Caco-2 (cell line): ENCODE data around the gene SLC1A2. TPM values are rescaled to one million over a fixed set of nuclear protein-coding genes. Genes with fewer than 3 reads are reported as not detected.

Experiments used
- BruUV-seq: library from RNA; stranded (reverse); fragments of 400-500 nt; replicated peaks from 2 replicates; lab custom pipeline; 2021; lab: Mats Ljungman, UMichigan
- CTCF ChIA-PET: fragments of 300-600 bp; sonication (Branson Sonifier 250); formaldehyde crosslinking; loops from one replicate; lab custom pipeline; 2022; ENCODE audit warnings: antibody characterized with exemption; lab: Charles Lee
- POLR2A ChIA-PET: fragments of 300-600 bp; sonication (Branson Sonifier 250); formaldehyde crosslinking; loops from one replicate; lab custom pipeline; 2022; ENCODE audit warnings: antibody characterized with exemption; lab: Charles Lee
- DNase-seq, 2 experiments: peaks; one replicate each; pipeline versions ENCODE4 v3.0.0 to v3.0.0-alpha.2; 2020 to 2022
- H3K27me3 ChIP-seq: replicated peaks from 2 replicates; pipeline ENCODE4 v1.6.0; 2011; ENCODE audit warnings: low read length; ENCODE audit not compliant: control insufficient read depth, insufficient read depth
- H3K36me3 ChIP-seq: 2 replicates; pipeline ENCODE4 v1.5.1; 2011; ENCODE audit warnings: low read length; ENCODE audit not compliant: control insufficient read depth, insufficient read depth
- H3K4me1 ChIP-seq: fragments of 250-450 bp; sonication (Bioruptor Pico); 2 replicates; pipeline ENCODE4 v1.5.1; 2020; ENCODE audit warnings: mild to moderate bottlenecking
- H3K4me3 ChIP-seq: 2 replicates; pipeline ENCODE4 v1.5.1; 2011; ENCODE audit warnings: low read depth, mild to moderate bottlenecking, control low read depth, low read length
- H3K9me3 ChIP-seq: fragments of 250-450 bp; sonication (Bioruptor Pico); 2 replicates; pipeline ENCODE4 v1.5.1; 2020; ENCODE audit warnings: mild to moderate bottlenecking, moderate library complexity
- H3K27ac Mint-ChIP-seq: one replicate; pipeline ENCODE4 v1.8.0; 2022; ENCODE audit warnings: mixed read lengths; ENCODE audit not compliant: unreplicated experiment
- H3K27me3 Mint-ChIP-seq: one replicate; pipeline ENCODE4 v1.8.0; 2022; ENCODE audit warnings: mixed read lengths; ENCODE audit not compliant: insufficient read depth, unreplicated experiment
- H3K36me3 Mint-ChIP-seq: one replicate; pipeline ENCODE4 v1.8.0; 2022; ENCODE audit warnings: mild to moderate bottlenecking, mixed read lengths; ENCODE audit not compliant: insufficient read depth, unreplicated experiment
- H3K4me1 Mint-ChIP-seq: one replicate; pipeline ENCODE4 v1.8.0; 2022; ENCODE audit warnings: low read depth, mixed read lengths; ENCODE audit not compliant: unreplicated experiment
- H3K4me3 Mint-ChIP-seq: one replicate; pipeline ENCODE4 v1.8.0; 2022; ENCODE audit warnings: mild to moderate bottlenecking, moderate library complexity, mixed read lengths; ENCODE audit not compliant: unreplicated experiment
- H3K9me3 Mint-ChIP-seq: one replicate; pipeline ENCODE4 v1.8.0; 2022; ENCODE audit warnings: mixed read lengths; ENCODE audit not compliant: unreplicated experiment
- intact Hi-C: fragments of 100-400 bp; cut with micrococcal nuclease; formaldehyde crosslinking; loops from one replicate; pipeline ENCODE4 v1.10.0; 2022; ENCODE audit not compliant: unreplicated experiment
- total RNA-seq: library from RNA; stranded (reverse); gene quantifications from 2 replicates; pipeline ENCODE4 v1.2.3, GENCODE V29; 2022
- TF ChIP-seq, protein P1 (sequence below), 2 experiments: fragments of 200-600 bp in 1 of 2; IDR thresholded peaks; 1 replicate in 1 of 2; 2 replicates in 1 of 2; pipeline versions ENCODE4 v1.5.1 to v1.8.0; 2011 to 2022; ENCODE audit warnings: antibody characterized with exemption in 1 of 2, control low read depth in 1 of 2, inconsistent platforms in 1 of 2, low read depth in 1 of 2, low read length in 1 of 2, mild to moderate bottlenecking in 1 of 2, moderate library complexity in 1 of 2; ENCODE audit not compliant: insufficient read depth in 1 of 2, severe bottlenecking in 1 of 2, unreplicated experiment in 1 of 2

Gene SLC1A2
- total RNA-seq, 1 experiment from 2014 or later: 2.0 TPM

DNA sequence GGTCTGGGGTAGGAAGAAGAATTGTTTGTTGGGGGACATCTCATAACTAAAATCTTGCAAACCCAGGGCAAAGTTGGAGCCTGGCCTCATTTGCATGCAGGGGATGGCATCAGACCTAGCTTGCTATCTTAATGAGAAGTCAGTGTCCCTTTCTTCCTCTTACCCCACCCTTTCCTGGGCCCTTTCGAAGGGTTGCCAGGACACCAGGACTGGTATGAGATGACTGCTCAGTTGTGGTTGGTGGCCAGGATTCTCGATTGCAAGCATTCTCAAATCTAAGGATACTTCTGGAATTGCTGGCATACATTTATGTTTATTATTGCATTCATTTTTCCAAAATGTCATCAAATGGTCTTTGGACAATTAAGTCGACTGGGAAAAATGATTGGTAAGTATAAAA, 131.0 kb downstream of the SLC1A2 start:
- H3K9me3 ChIP-seq: no peaks in the 10 kb centered on the region
- no TSS peak for BruUV-seq
- ChIA-PET POLR2A (no interaction called here), CTCF (no interaction called here)
- DNase-seq: no peak
- no peak overlapping the region for H3K27ac Mint-ChIP-seq
- H3K27me3 ChIP-seq: no peaks in the 10 kb centered on the region
- intact Hi-C loops: no loop called here
- no peak overlapping the region for H3K4me3 Mint-ChIP-seq
- peaks cover 6% of the 10 kb centered on the region for H3K4me1 Mint-ChIP-seq
- no peaks in the 10 kb centered on the region for H3K36me3 ChIP-seq
- H3K4me3 ChIP-seq: no peak overlapping the region
- TF ChIP-seq, protein P1, sequence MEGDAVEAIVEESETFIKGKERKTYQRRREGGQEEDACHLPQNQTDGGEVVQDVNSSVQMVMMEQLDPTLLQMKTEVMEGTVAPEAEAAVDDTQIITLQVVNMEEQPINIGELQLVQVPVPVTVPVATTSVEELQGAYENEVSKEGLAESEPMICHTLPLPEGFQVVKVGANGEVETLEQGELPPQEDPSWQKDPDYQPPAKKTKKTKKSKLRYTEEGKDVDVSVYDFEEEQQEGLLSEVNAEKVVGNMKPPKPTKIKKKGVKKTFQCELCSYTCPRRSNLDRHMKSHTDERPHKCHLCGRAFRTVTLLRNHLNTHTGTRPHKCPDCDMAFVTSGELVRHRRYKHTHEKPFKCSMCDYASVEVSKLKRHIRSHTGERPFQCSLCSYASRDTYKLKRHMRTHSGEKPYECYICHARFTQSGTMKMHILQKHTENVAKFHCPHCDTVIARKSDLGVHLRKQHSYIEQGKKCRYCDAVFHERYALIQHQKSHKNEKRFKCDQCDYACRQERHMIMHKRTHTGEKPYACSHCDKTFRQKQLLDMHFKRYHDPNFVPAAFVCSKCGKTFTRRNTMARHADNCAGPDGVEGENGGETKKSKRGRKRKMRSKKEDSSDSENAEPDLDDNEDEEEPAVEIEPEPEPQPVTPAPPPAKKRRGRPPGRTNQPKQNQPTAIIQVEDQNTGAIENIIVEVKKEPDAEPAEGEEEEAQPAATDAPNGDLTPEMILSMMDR (IDR thresholded peaks at IDR 0.05; ENCODE audit: insufficient read depth in 1 of 2, low read depth in 1 of 2, low read length in 1 of 2, severe bottlenecking in 1 of 2, unreplicated experiment in 1 of 2): no peak
- no peaks in the 10 kb centered on the region for H3K9me3 Mint-ChIP-seq
- H3K4me1 ChIP-seq: no peaks in the 10 kb centered on the region
- no peaks in the 10 kb centered on the region for H3K27me3 Mint-ChIP-seq
- H3K36me3 Mint-ChIP-seq: no peaks in the 10 kb centered on the region

DNA sequence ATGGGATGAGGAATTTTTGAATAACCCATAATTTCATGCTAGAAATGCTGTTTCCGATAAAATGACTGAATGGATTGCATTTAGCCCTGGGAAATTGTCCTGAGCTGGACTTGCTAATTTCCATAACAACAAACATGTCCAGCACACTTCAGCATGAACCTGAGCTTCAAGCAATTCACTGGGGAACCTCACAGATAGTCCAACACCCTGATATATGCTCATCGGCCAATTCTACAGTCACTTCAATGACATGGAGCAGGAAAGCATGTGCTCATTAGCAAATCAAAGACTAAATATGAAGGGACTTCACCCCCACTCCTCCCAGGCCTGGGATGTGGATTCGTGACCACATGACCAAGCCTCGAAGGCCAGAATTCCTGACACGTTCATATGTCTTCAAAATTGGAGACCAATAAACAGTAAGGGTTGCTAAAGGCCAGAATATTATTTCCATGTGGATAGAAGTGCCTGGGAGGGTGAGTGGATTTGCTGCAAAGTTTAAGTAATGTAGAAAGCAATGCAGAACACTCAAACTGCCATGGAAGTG, 131.9 kb downstream of the SLC1A2 start:
- BruUV-seq: no TSS peak
- no peaks in the 10 kb centered on the region for H3K27me3 ChIP-seq
- H3K36me3 Mint-ChIP-seq: no peaks in the 10 kb centered on the region
- no peak overlapping the region for H3K27ac Mint-ChIP-seq
- H3K4me1 ChIP-seq: no peaks in the 10 kb centered on the region
- DNase-seq: no peak
- ChIA-PET CTCF (no interaction called here), POLR2A (no interaction called here)
- H3K4me1 Mint-ChIP-seq: peaks cover under 1% of the 10 kb centered on the region
- no peaks in the 10 kb centered on the region for H3K36me3 ChIP-seq
- TF ChIP-seq, protein P1 (IDR thresholded peaks at IDR 0.05; ENCODE audit: insufficient read depth in 1 of 2, low read depth in 1 of 2, low read length in 1 of 2, severe bottlenecking in 1 of 2, unreplicated experiment in 1 of 2): no peak
- no peaks in the 10 kb centered on the region for H3K9me3 ChIP-seq
- intact Hi-C loops: no loop called here
- H3K9me3 Mint-ChIP-seq: no peaks in the 10 kb centered on the region
- no peak overlapping the region for H3K4me3 Mint-ChIP-seq
- no peaks in the 10 kb centered on the region for H3K27me3 Mint-ChIP-seq
- H3K4me3 ChIP-seq: no peak overlapping the region

DNA sequence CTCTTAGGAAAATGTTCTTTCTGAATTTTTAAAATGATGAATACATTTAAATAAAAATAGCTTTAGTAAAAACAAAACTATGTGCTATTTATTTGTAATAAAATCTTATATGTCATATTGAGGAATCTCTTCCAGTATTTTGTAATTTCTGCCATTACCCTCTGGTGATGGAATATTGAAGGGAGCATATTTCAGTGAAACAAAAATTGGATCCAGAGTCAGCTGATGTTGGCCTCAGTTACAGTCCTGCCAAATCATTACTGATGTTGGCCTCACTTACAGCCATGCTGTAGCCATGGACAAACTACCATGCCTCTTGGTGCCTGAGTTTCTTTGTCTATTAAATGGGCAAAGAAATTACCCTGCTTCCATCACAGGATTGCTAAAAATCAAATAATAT, 133.2 kb downstream of the SLC1A2 start:
- H3K27me3 Mint-ChIP-seq: no peaks in the 10 kb centered on the region
- BruUV-seq: no TSS peak
- ChIA-PET POLR2A (no interaction called here), CTCF (no interaction called here)
- Histone ChIP-seq H3K9me3 (no peaks in the 10 kb centered on the region), H3K4me1 (no peaks in the 10 kb centered on the region), H3K4me3 (no peak overlapping the region), H3K27me3 (no peaks in the 10 kb centered on the region), H3K36me3 (no peaks in the 10 kb centered on the region)
- DNase-seq: no peak
- no peak overlapping the region for H3K4me3 Mint-ChIP-seq
- H3K4me1 Mint-ChIP-seq: no peaks in the 10 kb centered on the region
- no peak overlapping the region for H3K27ac Mint-ChIP-seq
- intact Hi-C loops: no loop called here
- TF ChIP-seq, protein P1 (IDR thresholded peaks at IDR 0.05; ENCODE audit: insufficient read depth in 1 of 2, low read depth in 1 of 2, low read length in 1 of 2, severe bottlenecking in 1 of 2, unreplicated experiment in 1 of 2): no peak
- H3K36me3 Mint-ChIP-seq: no peaks in the 10 kb centered on the region
- no peaks in the 10 kb centered on the region for H3K9me3 Mint-ChIP-seq
